Kidney (tissue), 14 donors: ENCODE measurements around the gene AQP9. TPM values are rescaled to one million over a fixed set of nuclear protein-coding genes. Genes with fewer than 3 reads are reported as not detected.

ENCODE experiments used
- DNase-seq, 5 donors: peaks; one replicate each; pipeline ENCODE4 v3.0.0-alpha.2; 2013 to 2020
- FAIRE-seq: peaks from 2 replicates; lab custom pipeline; 2012; peaks lifted over from hg19 to GRCh38; lab: Jason Lieb, UNC
- H3K27ac ChIP-seq, 2 donors: one replicate each; pipeline ENCODE4 v1.7.0; 2013; ENCODE audit warnings: low read depth in 2 of 2, low read length in 2 of 2, inconsistent platforms in 1 of 2
- H3K27me3 ChIP-seq: one replicate; pipeline ENCODE4 v1.7.1; 2013; ENCODE audit warnings: low read length, inconsistent platforms; ENCODE audit not compliant: control insufficient read depth, insufficient read depth
- H3K36me3 ChIP-seq, 3 donors: one replicate each; pipeline versions ENCODE4 v1.7.0 to v1.7.1; 2013; ENCODE audit warnings: low read length in 3 of 3, control low read depth in 1 of 3, inconsistent platforms in 1 of 3; ENCODE audit not compliant: insufficient read depth in 3 of 3, control insufficient read depth in 2 of 3
- H3K4me1 ChIP-seq, 3 donors: one replicate each; pipeline versions ENCODE4 v1.7.0 to v1.7.1; 2013; ENCODE audit warnings: low read length in 3 of 3, inconsistent platforms in 1 of 3, low read depth in 1 of 3; ENCODE audit not compliant: control insufficient read depth in 2 of 3, insufficient read depth in 2 of 3
- H3K4me3 ChIP-seq, 3 donors: one replicate each; pipeline versions ENCODE4 v1.7.0 to v1.8.1; 2013; ENCODE audit warnings: low read length in 3 of 3, control low read depth in 1 of 3, inconsistent platforms in 1 of 3
- H3K9ac ChIP-seq, 3 donors: one replicate each; pipeline versions ENCODE4 v1.7.0 to v1.7.1; 2013; ENCODE audit warnings: low read length in 3 of 3, control low read depth in 1 of 3, inconsistent platforms in 1 of 3
- H3K9me3 ChIP-seq, 3 donors: one replicate each; pipeline versions ENCODE4 v1.7.0 to v1.7.1; 2013; ENCODE audit warnings: low read length in 3 of 3, control low read depth in 1 of 3, inconsistent platforms in 1 of 3; ENCODE audit not compliant: control insufficient read depth in 2 of 3, insufficient read depth in 1 of 3
- intact Hi-C: fragments of 100-400 bp; cut with DNase I; formaldehyde crosslinking; loops from one replicate; pipeline ENCODE4 v1.11.1; 2022
- polyA plus RNA-seq: library from polyadenylated mRNA; stranded (reverse); fragments of 350-450 nt; fragmentation: Illumina TruSeq; extraction: RNeasy Lipid Tissue Mini Kit (QIAGEN cat#74804); gene quantifications from one replicate; pipeline ENCODE4 v1.2.3, GENCODE V29; 2014; ENCODE audit warnings: low read depth, low replicate concordance; ENCODE audit not compliant: insufficient read depth
- total RNA-seq: library from RNA; stranded (reverse); fragmentation: NEBNext Ultra II Directional; extraction: Animal tissue kit (Norgen Biotek cat#: 25700); gene quantifications from one replicate; pipeline ENCODE4 v1.2.1, GENCODE V29; 2021
- TF ChIP-seq, protein P1 (sequence below): IDR thresholded peaks from 3 replicates; pipeline ENCODE4 v1.5.1; 2012; ENCODE audit warnings: mild to moderate bottlenecking, moderate library complexity, borderline replicate concordance; ENCODE audit not compliant: insufficient read depth; ENCODE audit errors: extremely low read depth
- donor health status: control.
- donor health status: control.
- donor health status: control.
- donor health status: control.
- donor health status: control.
- donor health status: DM: yes; HTN: yes; CAD: no.
- donor health status: Normal renal cell carcinoma (clear cell type).

The AQP9 gene
- total and polyA plus RNA-seq, 2 donors from 2014 or later: 0.30 to 1.4 TPM

DNA sequence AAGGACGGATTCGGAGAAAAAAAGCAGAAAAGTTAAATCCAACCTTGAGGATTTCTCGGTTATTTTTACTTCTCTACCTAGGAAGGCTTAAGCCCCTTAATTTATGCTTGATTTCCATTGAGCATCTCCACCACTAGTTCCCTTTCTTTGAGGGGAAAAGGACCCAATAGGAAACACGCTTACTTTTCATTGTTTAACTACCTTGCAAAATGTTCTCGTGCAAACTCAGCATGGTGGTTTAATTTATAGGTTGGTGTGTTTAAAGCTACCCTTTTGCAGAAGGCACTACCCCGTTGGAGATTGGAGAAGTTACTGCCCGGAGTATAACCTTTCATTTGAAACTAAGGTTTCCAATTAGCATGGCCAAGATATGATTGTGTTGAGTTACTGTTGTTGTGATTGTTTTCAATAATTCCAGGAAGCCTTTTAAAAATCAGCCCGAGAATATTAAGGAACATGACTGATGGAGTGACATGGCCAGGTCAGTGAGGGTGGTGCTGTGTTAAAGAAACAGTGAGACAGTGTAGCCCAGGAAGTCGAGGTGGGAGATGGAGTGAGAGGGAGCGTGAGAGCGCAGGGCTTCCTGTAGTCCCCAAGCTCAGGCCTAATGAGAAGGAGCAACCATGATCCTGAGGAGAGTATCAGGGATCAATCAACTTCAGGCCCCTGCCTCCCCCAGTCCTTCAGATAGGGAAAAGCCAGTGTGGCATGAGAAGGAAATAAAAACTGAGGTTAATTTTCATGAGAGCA lies 76.6 kb downstream of the AQP9 start:
- Histone ChIP-seq H3K27ac (no peak overlapping the region), H3K36me3 (no peaks in the 10 kb centered on the region), H3K9ac (no peak overlapping the region), H3K4me3 (no peak overlapping the region), H3K9me3 (peaks cover 0 to 4% (median 2%) of the 10 kb centered on the region in 3 donors), H3K27me3 (no peaks in the 10 kb centered on the region), H3K4me1 (no peaks in the 10 kb centered on the region)
- intact Hi-C loops: no loop called here
- TF ChIP-seq, protein P1, sequence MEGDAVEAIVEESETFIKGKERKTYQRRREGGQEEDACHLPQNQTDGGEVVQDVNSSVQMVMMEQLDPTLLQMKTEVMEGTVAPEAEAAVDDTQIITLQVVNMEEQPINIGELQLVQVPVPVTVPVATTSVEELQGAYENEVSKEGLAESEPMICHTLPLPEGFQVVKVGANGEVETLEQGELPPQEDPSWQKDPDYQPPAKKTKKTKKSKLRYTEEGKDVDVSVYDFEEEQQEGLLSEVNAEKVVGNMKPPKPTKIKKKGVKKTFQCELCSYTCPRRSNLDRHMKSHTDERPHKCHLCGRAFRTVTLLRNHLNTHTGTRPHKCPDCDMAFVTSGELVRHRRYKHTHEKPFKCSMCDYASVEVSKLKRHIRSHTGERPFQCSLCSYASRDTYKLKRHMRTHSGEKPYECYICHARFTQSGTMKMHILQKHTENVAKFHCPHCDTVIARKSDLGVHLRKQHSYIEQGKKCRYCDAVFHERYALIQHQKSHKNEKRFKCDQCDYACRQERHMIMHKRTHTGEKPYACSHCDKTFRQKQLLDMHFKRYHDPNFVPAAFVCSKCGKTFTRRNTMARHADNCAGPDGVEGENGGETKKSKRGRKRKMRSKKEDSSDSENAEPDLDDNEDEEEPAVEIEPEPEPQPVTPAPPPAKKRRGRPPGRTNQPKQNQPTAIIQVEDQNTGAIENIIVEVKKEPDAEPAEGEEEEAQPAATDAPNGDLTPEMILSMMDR: no peak
- FAIRE-seq: no peak
- DNase-seq: no peak

DNA sequence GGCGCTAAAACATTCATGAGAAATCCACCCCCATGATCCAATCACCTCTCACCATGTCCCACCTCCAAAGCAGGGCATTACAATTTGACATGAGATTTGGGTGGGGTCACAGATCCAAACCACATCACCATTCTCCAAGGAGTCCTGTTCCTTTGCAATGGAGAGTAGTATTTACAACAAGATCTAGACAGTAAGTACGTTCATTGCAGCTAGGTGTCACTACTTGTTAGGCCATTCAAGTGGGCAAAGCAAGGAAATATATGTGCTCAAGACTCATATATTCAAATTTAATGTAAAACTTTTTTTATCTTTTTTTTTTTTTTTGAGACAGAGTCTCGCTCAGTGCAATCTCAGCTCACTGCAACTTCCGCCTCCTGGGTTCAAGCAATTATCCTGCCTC lies 79.3 kb downstream of the AQP9 start:
- Histone ChIP-seq H3K9ac (no peak overlapping the region), H3K27me3 (no peaks in the 10 kb centered on the region), H3K27ac (no peak overlapping the region), H3K4me1 (no peaks in the 10 kb centered on the region), H3K9me3 (peaks cover 0 to 4% (median 2%) of the 10 kb centered on the region in 3 donors), H3K4me3 (no peak overlapping the region), H3K36me3 (no peaks in the 10 kb centered on the region)
- TF ChIP-seq, protein P1: no peak
- no peak for FAIRE-seq
- DNase-seq: no peak
- intact Hi-C loops: no loop called here

DNA sequence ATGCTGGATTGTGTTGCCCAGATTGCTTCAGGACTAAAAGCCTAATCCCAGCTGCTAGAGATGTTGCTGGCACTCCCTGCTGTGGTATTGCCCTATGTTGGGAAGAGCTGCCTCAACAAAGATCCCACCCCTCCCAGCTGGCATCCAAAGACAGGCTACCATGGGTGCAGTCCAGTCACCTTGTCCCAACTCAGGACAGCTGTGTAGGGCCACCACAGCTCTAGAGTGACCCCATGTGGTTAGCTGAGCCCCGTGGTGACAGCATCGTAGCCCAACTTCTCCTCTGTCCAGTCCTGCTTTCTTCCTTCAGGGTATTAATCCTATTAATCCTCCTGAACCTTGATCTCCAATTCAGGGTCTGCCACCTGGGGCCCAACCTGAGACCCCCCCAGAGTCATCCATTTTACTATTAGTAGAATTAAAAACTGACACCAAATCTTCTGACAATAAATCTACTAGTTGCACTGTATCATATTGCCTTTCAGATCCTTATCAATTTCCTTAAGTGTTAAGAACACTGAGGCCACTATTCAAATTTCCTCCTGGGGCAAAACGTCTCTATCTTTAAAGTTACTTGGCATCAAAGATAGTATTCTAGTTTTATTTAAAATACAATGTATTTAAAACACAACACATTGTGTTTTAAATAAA lies 83.5 kb downstream of the AQP9 start:
- no peaks in the 10 kb centered on the region for H3K36me3 ChIP-seq
- intact Hi-C loops: no loop called here
- DNase-seq (peak in 1 of 5 donors; percentile 24), FAIRE-seq (no peak)
- TF ChIP-seq, protein P1: peak; percentile 20
- H3K4me3 ChIP-seq: no peak overlapping the region
- no peaks in the 10 kb centered on the region for H3K27me3 ChIP-seq
- H3K27ac ChIP-seq: no peak overlapping the region
- H3K4me1 ChIP-seq: no peaks in the 10 kb centered on the region
- H3K9me3 ChIP-seq: peaks cover 0 to 4% (median 2%) of the 10 kb centered on the region in 3 donors
- H3K9ac ChIP-seq: no peak overlapping the region
